Caco-2 (cell line): ENCODE data around the gene VMAC. TPM values are rescaled to one million over a fixed set of nuclear protein-coding genes. Genes with fewer than 3 reads are reported as not detected.

ENCODE experiments used
- BruUV-seq: library from RNA; stranded (reverse); fragments of 400-500 nt; replicated peaks from 2 replicates; lab custom pipeline; 2021; lab: Mats Ljungman, UMichigan
- CTCF ChIA-PET: fragments of 300-600 bp; sonication (Branson Sonifier 250); formaldehyde crosslinking; loops from one replicate; lab custom pipeline; 2022; ENCODE audit warnings: antibody characterized with exemption; lab: Charles Lee
- POLR2A ChIA-PET: fragments of 300-600 bp; sonication (Branson Sonifier 250); formaldehyde crosslinking; loops from one replicate; lab custom pipeline; 2022; ENCODE audit warnings: antibody characterized with exemption; lab: Charles Lee
- DNase-seq, 2 experiments: peaks; one replicate each; pipeline versions ENCODE4 v3.0.0 to v3.0.0-alpha.2; 2020 to 2022
- H3K27me3 ChIP-seq: replicated peaks from 2 replicates; pipeline ENCODE4 v1.6.0; 2011; ENCODE audit warnings: low read length; ENCODE audit not compliant: control insufficient read depth, insufficient read depth
- H3K36me3 ChIP-seq: 2 replicates; pipeline ENCODE4 v1.5.1; 2011; ENCODE audit warnings: low read length; ENCODE audit not compliant: control insufficient read depth, insufficient read depth
- H3K4me1 ChIP-seq: fragments of 250-450 bp; sonication (Bioruptor Pico); 2 replicates; pipeline ENCODE4 v1.5.1; 2020; ENCODE audit warnings: mild to moderate bottlenecking
- H3K4me3 ChIP-seq: 2 replicates; pipeline ENCODE4 v1.5.1; 2011; ENCODE audit warnings: low read depth, mild to moderate bottlenecking, control low read depth, low read length
- H3K9me3 ChIP-seq: fragments of 250-450 bp; sonication (Bioruptor Pico); 2 replicates; pipeline ENCODE4 v1.5.1; 2020; ENCODE audit warnings: mild to moderate bottlenecking, moderate library complexity
- H3K27ac Mint-ChIP-seq: one replicate; pipeline ENCODE4 v1.8.0; 2022; ENCODE audit warnings: mixed read lengths; ENCODE audit not compliant: unreplicated experiment
- H3K27me3 Mint-ChIP-seq: one replicate; pipeline ENCODE4 v1.8.0; 2022; ENCODE audit warnings: mixed read lengths; ENCODE audit not compliant: insufficient read depth, unreplicated experiment
- H3K36me3 Mint-ChIP-seq: one replicate; pipeline ENCODE4 v1.8.0; 2022; ENCODE audit warnings: mild to moderate bottlenecking, mixed read lengths; ENCODE audit not compliant: insufficient read depth, unreplicated experiment
- H3K4me1 Mint-ChIP-seq: one replicate; pipeline ENCODE4 v1.8.0; 2022; ENCODE audit warnings: low read depth, mixed read lengths; ENCODE audit not compliant: unreplicated experiment
- H3K4me3 Mint-ChIP-seq: one replicate; pipeline ENCODE4 v1.8.0; 2022; ENCODE audit warnings: mild to moderate bottlenecking, moderate library complexity, mixed read lengths; ENCODE audit not compliant: unreplicated experiment
- H3K9me3 Mint-ChIP-seq: one replicate; pipeline ENCODE4 v1.8.0; 2022; ENCODE audit warnings: mixed read lengths; ENCODE audit not compliant: unreplicated experiment
- intact Hi-C: fragments of 100-400 bp; cut with micrococcal nuclease; formaldehyde crosslinking; loops from one replicate; pipeline ENCODE4 v1.10.0; 2022; ENCODE audit not compliant: unreplicated experiment
- total RNA-seq: library from RNA; stranded (reverse); gene quantifications from 2 replicates; pipeline ENCODE4 v1.2.3, GENCODE V29; 2022
- TF ChIP-seq, protein P1 (sequence below), 2 experiments: fragments of 200-600 bp in 1 of 2; IDR thresholded peaks; 1 replicate in 1 of 2; 2 replicates in 1 of 2; pipeline versions ENCODE4 v1.5.1 to v1.8.0; 2011 to 2022; ENCODE audit warnings: antibody characterized with exemption in 1 of 2, control low read depth in 1 of 2, inconsistent platforms in 1 of 2, low read depth in 1 of 2, low read length in 1 of 2, mild to moderate bottlenecking in 1 of 2, moderate library complexity in 1 of 2; ENCODE audit not compliant: insufficient read depth in 1 of 2, severe bottlenecking in 1 of 2, unreplicated experiment in 1 of 2

Gene VMAC
- total RNA-seq, 1 experiment from 2014 or later: 4.8 TPM

DNA sequence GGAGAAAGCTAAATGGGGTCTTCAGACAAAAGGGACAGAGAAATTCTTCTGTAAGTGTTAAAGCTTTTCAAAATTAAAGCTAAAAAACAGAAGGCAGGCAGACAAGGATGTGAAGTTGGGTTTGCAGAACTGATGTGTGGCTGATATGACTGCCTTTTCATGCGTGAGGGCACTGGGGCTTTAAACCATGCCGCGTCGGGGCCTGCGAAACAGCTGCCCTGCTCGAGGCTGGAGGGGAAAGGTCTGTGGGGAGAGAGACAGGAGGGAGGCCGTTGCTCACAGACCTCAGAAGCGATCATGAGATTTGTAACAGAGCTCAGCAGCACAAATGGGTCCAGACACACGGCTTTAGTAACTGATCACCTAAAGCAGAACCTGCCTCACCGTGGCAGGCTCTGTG is 32.9 kb downstream of the VMAC start:
- BruUV-seq: TSS peak; percentile 5
- no peaks in the 10 kb centered on the region for H3K4me1 ChIP-seq
- peaks cover 68% of the 10 kb centered on the region for H3K36me3 Mint-ChIP-seq
- TF ChIP-seq, protein P1, sequence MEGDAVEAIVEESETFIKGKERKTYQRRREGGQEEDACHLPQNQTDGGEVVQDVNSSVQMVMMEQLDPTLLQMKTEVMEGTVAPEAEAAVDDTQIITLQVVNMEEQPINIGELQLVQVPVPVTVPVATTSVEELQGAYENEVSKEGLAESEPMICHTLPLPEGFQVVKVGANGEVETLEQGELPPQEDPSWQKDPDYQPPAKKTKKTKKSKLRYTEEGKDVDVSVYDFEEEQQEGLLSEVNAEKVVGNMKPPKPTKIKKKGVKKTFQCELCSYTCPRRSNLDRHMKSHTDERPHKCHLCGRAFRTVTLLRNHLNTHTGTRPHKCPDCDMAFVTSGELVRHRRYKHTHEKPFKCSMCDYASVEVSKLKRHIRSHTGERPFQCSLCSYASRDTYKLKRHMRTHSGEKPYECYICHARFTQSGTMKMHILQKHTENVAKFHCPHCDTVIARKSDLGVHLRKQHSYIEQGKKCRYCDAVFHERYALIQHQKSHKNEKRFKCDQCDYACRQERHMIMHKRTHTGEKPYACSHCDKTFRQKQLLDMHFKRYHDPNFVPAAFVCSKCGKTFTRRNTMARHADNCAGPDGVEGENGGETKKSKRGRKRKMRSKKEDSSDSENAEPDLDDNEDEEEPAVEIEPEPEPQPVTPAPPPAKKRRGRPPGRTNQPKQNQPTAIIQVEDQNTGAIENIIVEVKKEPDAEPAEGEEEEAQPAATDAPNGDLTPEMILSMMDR (IDR thresholded peaks at IDR 0.05; ENCODE audit: insufficient read depth in 1 of 2, low read depth in 1 of 2, low read length in 1 of 2, severe bottlenecking in 1 of 2, unreplicated experiment in 1 of 2): no peak
- no peak overlapping the region for H3K27ac Mint-ChIP-seq
- CTCF ChIA-PET: no interaction called here
- no peaks in the 10 kb centered on the region for H3K4me1 Mint-ChIP-seq
- no peaks in the 10 kb centered on the region for H3K9me3 Mint-ChIP-seq
- no peak for DNase-seq
- POLR2A ChIA-PET: no interaction called here
- H3K4me3 Mint-ChIP-seq: no peak overlapping the region
- no peaks in the 10 kb centered on the region for H3K27me3 ChIP-seq
- intact Hi-C loops: no loop called here
- H3K27me3 Mint-ChIP-seq: no peaks in the 10 kb centered on the region
- no peaks in the 10 kb centered on the region for H3K9me3 ChIP-seq
- H3K36me3 ChIP-seq: peaks cover 2% of the 10 kb centered on the region; the same call in 1 of the 2 replicates
- no peak overlapping the region for H3K4me3 ChIP-seq

DNA sequence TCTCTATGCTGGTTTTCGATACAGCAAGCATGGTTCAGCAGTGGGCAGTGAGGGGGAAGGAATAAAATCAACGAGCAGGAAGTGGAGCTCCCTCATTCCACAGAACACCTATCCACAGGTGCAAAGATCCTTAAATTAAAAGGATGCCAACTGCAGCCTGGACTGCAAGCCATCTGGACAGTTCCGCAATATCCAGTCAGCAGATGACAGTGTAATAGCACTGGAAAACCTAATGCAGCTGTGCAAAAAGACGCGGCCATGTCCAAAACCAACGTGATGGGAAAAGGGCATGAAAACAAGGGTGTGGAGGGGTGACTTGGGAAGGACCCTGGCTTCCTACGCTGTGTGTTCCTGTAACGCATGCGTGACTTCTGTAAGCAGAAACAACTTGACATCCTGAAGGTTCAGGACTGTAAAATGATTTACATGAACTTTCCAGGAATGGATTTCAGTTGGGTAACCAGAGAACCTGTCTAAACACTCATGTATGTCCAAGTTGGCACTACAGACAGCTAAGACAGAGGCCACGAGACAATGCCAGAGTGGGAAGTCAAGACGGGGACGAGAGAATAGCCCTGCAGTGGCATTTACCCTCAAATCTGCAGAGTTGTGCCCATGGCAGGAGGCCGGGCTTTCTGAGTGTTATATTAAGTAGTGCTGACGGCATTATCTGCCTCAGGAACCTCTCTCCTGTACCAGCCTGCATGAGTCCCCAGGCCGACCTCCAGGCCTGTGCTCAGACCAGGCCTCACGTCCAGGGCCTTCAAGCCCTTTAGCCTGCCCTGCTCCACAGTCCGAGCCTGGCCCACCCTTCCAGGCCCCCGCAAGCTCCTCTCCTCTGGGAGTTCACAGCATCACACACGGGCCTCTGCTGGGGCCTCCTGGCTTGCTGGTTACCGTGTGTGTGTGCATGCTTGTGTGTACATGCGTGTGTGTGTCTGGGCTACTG is 35.9 kb downstream of the VMAC start:
- Histone ChIP-seq H3K36me3 (peaks cover 2% of the 10 kb centered on the region; the same call in 1 of the 2 replicates), H3K4me3 (no peak overlapping the region), H3K27me3 (no peaks in the 10 kb centered on the region), H3K9me3 (no peaks in the 10 kb centered on the region), H3K4me1 (no peaks in the 10 kb centered on the region)
- POLR2A ChIA-PET: no interaction called here
- Mint-ChIP-seq H3K9me3 (no peaks in the 10 kb centered on the region), H3K4me3 (no peak overlapping the region), H3K4me1 (no peaks in the 10 kb centered on the region), H3K36me3 (peaks cover 60% of the 10 kb centered on the region), H3K27ac (no peak overlapping the region), H3K27me3 (no peaks in the 10 kb centered on the region)
- DNase-seq: no peak
- CTCF ChIA-PET: no interaction called here
- intact Hi-C loops: no loop called here
- TF ChIP-seq, protein P1 (IDR thresholded peaks at IDR 0.05; ENCODE audit: insufficient read depth in 1 of 2, low read depth in 1 of 2, low read length in 1 of 2, severe bottlenecking in 1 of 2, unreplicated experiment in 1 of 2): no peak
- no TSS peak for BruUV-seq

DNA sequence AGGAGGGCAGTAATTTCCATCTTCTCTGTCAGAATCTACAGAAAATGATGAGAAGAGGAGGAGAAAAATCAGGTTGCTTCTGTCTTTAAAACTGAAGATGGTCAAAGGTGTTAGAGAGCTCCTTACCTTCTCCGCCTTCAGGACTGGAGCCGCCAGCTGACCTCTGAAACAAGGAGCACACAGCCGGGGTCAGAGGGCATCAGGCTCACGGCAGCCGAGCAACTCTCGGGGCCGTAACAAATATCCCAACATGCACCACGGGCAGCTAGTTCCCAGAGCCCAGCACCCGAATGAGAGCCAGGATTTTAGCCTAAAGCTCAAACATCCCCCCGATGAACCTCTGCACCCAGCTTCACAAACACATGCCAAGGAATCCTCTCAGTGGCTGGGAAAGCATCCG is 37.0 kb downstream of the VMAC start:
- no peaks in the 10 kb centered on the region for H3K9me3 Mint-ChIP-seq
- Histone ChIP-seq H3K4me1 (no peaks in the 10 kb centered on the region), H3K9me3 (no peaks in the 10 kb centered on the region), H3K27me3 (no peaks in the 10 kb centered on the region), H3K4me3 (no peak overlapping the region), H3K36me3 (peaks cover 6% of the 10 kb centered on the region)
- peaks cover 58% of the 10 kb centered on the region for H3K36me3 Mint-ChIP-seq
- H3K27ac Mint-ChIP-seq: no peak overlapping the region
- ChIA-PET POLR2A (no interaction called here), CTCF (no interaction called here)
- DNase-seq: no peak
- H3K4me1 Mint-ChIP-seq: no peaks in the 10 kb centered on the region
- TF ChIP-seq, protein P1 (IDR thresholded peaks at IDR 0.05; ENCODE audit: insufficient read depth in 1 of 2, low read depth in 1 of 2, low read length in 1 of 2, severe bottlenecking in 1 of 2, unreplicated experiment in 1 of 2): no peak
- no peaks in the 10 kb centered on the region for H3K27me3 Mint-ChIP-seq
- no TSS peak for BruUV-seq
- intact Hi-C loops: no loop called here
- no peak overlapping the region for H3K4me3 Mint-ChIP-seq
